ENCODE data around the gene NR3C2. TPM values are rescaled to one million over a fixed set of nuclear protein-coding genes. Genes with fewer than 3 reads are reported as not detected.

The NR3C2 gene
- total and polyA plus RNA-seq, 3 donors from 2014 or later: 17.6 to 28.1 (median 19.9) TPM

DNA sequence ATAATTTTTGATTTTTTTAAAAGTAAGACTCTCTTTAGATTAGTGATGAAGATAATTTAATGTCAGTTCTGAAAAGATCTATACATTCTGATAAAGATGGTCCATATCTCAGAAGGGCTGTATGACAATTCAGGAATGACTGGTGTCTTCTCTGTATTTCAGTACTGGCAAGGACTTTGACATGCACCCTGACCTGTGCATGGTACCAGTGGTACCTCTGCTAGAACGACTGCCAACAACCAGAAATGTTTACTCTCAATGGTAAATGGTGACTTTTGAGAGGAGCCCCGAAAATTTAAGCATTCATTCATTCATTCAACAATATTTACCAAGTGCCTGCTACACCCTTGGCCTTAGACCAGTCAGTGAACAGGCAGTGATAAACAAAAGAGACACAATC is 4.8 kb downstream of the NR3C2 start:
- TF ChIP-seq, protein P1, sequence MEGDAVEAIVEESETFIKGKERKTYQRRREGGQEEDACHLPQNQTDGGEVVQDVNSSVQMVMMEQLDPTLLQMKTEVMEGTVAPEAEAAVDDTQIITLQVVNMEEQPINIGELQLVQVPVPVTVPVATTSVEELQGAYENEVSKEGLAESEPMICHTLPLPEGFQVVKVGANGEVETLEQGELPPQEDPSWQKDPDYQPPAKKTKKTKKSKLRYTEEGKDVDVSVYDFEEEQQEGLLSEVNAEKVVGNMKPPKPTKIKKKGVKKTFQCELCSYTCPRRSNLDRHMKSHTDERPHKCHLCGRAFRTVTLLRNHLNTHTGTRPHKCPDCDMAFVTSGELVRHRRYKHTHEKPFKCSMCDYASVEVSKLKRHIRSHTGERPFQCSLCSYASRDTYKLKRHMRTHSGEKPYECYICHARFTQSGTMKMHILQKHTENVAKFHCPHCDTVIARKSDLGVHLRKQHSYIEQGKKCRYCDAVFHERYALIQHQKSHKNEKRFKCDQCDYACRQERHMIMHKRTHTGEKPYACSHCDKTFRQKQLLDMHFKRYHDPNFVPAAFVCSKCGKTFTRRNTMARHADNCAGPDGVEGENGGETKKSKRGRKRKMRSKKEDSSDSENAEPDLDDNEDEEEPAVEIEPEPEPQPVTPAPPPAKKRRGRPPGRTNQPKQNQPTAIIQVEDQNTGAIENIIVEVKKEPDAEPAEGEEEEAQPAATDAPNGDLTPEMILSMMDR (IDR thresholded peaks at IDR 0.05): no peak
- no peak for TF ChIP-seq POLR2A (IDR thresholded peaks at IDR 0.05)
- 74 to 80% methylated on average over 2 of the region's 2 CpGs for WGBS, 2 donors
- intact Hi-C loops (cut with DNase I; ENCODE audit: low total_unique reads): no loop called here
- H3K36me3 ChIP-seq (ENCODE audit: low read depth, missing control alignments): no peaks in the 10 kb centered on the region
- H3K27ac ChIP-seq: no peak overlapping the region
- peaks cover 5% of the 10 kb centered on the region for H3K4me1 ChIP-seq
- no peak for DNase-seq
- no peaks in the 10 kb centered on the region for H3K9me3 ChIP-seq
- H3K4me3 ChIP-seq: no peak overlapping the region
- no peaks in the 10 kb centered on the region for H3K27me3 ChIP-seq

DNA sequence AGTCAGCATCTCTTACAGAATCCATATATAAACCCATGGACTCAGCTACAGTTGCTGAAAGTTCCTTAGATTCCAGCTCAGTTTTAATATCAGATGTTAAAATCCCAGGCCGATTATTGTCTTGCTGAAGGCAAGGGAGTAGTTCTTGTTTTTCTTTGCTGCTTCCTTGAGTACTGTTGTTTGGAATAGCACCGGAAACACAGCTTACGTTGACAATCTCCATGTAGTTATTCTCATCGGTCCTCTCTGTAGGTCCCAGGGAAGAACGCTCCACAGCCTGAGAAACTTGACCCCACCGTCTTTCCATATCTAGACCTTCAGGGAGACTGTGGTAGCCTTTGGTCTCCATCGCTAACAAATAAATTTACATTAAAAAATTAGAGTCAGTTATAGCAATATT is 5.7 kb downstream of the NR3C2 start:
- no peak overlapping the region for H3K27ac ChIP-seq
- DNase-seq: no peak
- 53 to 72% methylated on average over 7 of the region's 7 CpGs for WGBS, 2 donors
- no peak overlapping the region for H3K4me3 ChIP-seq
- H3K27me3 ChIP-seq: no peaks in the 10 kb centered on the region
- no peak for TF ChIP-seq POLR2A (IDR thresholded peaks at IDR 0.05)
- TF ChIP-seq, protein P1 (IDR thresholded peaks at IDR 0.05): no peak
- H3K4me1 ChIP-seq: peaks cover 5% of the 10 kb centered on the region
- H3K9me3 ChIP-seq: no peaks in the 10 kb centered on the region
- intact Hi-C loops (cut with DNase I; ENCODE audit: low total_unique reads): no loop called here
- H3K36me3 ChIP-seq (ENCODE audit: low read depth, missing control alignments): no peaks in the 10 kb centered on the region

DNA sequence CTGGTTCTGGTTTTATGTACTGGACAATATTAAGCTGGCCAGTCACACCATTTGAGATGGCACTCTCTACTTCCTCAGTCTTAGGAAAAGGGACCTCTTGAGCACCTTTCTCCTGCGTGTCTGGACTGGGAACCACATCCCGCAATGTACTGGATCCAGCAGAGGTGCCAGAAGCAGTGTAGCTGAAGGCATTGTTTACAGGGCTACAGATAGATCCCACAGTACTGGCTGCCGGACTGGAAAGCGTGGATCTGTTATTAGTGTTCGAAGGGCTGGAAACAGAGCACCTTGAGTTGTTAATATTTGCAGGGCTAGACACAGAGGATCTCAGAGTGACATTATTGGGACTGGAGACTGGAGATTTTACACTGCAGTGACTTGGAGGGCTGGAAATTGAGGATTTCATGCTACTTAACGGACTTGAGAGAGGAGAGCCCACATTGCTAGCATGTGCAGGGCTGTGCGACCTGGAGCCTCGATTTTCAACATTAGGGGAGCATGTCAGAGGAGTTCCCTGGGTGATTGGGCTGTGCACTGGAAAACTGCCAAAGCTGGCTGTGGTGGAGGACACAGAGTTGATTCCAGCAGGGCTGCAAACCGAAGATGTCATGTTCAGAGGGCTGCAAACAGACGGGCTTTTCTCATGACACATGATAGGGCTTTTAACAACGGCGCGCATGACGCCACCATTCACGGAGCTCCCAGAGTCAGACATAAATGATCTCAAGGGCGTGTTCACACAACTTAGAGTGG is 6.4 kb downstream of the NR3C2 start:
- H3K36me3 ChIP-seq (ENCODE audit: low read depth, missing control alignments): no peaks in the 10 kb centered on the region
- H3K27ac ChIP-seq: no peak overlapping the region
- WGBS, 2 donors: 64 to 67% methylated on average over 16 of the region's 16 CpGs
- no peaks in the 10 kb centered on the region for H3K27me3 ChIP-seq
- H3K9me3 ChIP-seq: no peaks in the 10 kb centered on the region
- no peak for TF ChIP-seq POLR2A (IDR thresholded peaks at IDR 0.05)
- TF ChIP-seq, protein P1 (IDR thresholded peaks at IDR 0.05): no peak
- no peak overlapping the region for H3K4me3 ChIP-seq
- peak; percentile 18 for DNase-seq
- intact Hi-C loops (cut with DNase I; ENCODE audit: low total_unique reads): no loop called here
- H3K4me1 ChIP-seq: peaks cover 5% of the 10 kb centered on the region

- WGBS, 2 donors: 60 to 62% methylated on average over 2 of the region's 2 CpGs
- Histone ChIP-seq H3K4me3 (no peak overlapping the region), H3K4me1 (no peaks in the 10 kb centered on the region)
Measured at GRCh38 chr4:148434075-148434773, 8.0 kb downstream of the NR3C2 start.

More at GRCh38 chr4:148434075-148434773, 8.0 kb downstream of the NR3C2 start:
- H3K27me3 ChIP-seq: no peaks in the 10 kb centered on the region
- DNase-seq: no peak
- no peak overlapping the region for H3K27ac ChIP-seq
- no peak for TF ChIP-seq POLR2A (IDR thresholded peaks at IDR 0.05)
- TF ChIP-seq, protein P1 (IDR thresholded peaks at IDR 0.05): no peak
- H3K36me3 ChIP-seq (ENCODE audit: low read depth, missing control alignments): no peaks in the 10 kb centered on the region
- intact Hi-C loops (cut with DNase I; ENCODE audit: low total_unique reads): no loop called here
- H3K9me3 ChIP-seq: no peaks in the 10 kb centered on the region

All from testis (tissue), 3 donors.